Effector memory CD8-positive, alpha-beta T cell (primary cell): ENCODE measurements around the gene MAP2K5.

Source experiments
- ATAC-seq: fragments of 150-1000 bp; cut with Tn5 transposase; replicated peaks from 2 replicates; pipeline ENCODE4 v1.10.0; 2021; ENCODE audit warnings: mild to moderate bottlenecking, moderate library complexity
- DNase-seq, 3 experiments: peaks; one replicate each; pipeline ENCODE4 v3.0.0; 2021
- H3K27ac Mint-ChIP-seq, 2 donors: one replicate each; pipeline ENCODE4 v1.8.0; 2022; ENCODE audit warnings: mild to moderate bottlenecking in 2 of 2, mixed read lengths in 2 of 2, moderate library complexity in 2 of 2
- H3K27me3 Mint-ChIP-seq, 2 donors: one replicate each; pipeline ENCODE4 v1.8.0; 2022; ENCODE audit warnings: mixed read lengths in 2 of 2
- H3K36me3 Mint-ChIP-seq: one replicate; pipeline ENCODE4 v1.8.0; 2022; ENCODE audit warnings: mild to moderate bottlenecking, moderate library complexity, mixed read lengths; ENCODE audit not compliant: insufficient read depth
- H3K4me1 Mint-ChIP-seq, 2 donors: one replicate each; pipeline ENCODE4 v1.8.0; 2022; ENCODE audit warnings: low read depth in 2 of 2, mixed read lengths in 2 of 2
- H3K4me3 Mint-ChIP-seq, 2 donors: one replicate each; pipeline ENCODE4 v1.8.0; 2022; ENCODE audit warnings: mild to moderate bottlenecking in 2 of 2, mixed read lengths in 2 of 2, moderate library complexity in 2 of 2
- H3K9me3 Mint-ChIP-seq, 2 donors: one replicate each; pipeline ENCODE4 v1.8.0; 2022; ENCODE audit warnings: mixed read lengths in 2 of 2

MAP2K5 gene

GRCh38 chr15:67781061-67781460, 238.6 kb downstream of the MAP2K5 start:
- Mint-ChIP-seq H3K4me1 (peaks cover 5 to 29% of the 10 kb centered on the region in 2 donors), H3K27me3 (no peaks in the 10 kb centered on the region), H3K36me3 (peaks cover 4% of the 10 kb centered on the region), H3K4me3 (no peak overlapping the region), H3K9me3 (no peaks in the 10 kb centered on the region), H3K27ac (no peak overlapping the region)
- DNase-seq (no peak), ATAC-seq (no peak)

GRCh38 chr15:67781907-67782690, 239.6 kb downstream of the MAP2K5 start:
- Mint-ChIP-seq H3K27me3 (no peaks in the 10 kb centered on the region), H3K36me3 (peaks cover 8% of the 10 kb centered on the region), H3K27ac (peak overlapping the region in 1 of 2 donors; percentile 67), H3K4me3 (no peak overlapping the region), H3K4me1 (peaks cover 8 to 31% of the 10 kb centered on the region in 2 donors), H3K9me3 (no peaks in the 10 kb centered on the region)
- DNase-seq (no peak), ATAC-seq (no peak)

- DNase-seq (no peak), ATAC-seq (no peak)
- H3K9me3 Mint-ChIP-seq: no peaks in the 10 kb centered on the region
- no peak overlapping the region for H3K4me3 Mint-ChIP-seq
- H3K27me3 Mint-ChIP-seq: no peaks in the 10 kb centered on the region
- peak overlapping the region in 1 of 2 donors; percentile 71 for H3K27ac Mint-ChIP-seq
- H3K36me3 Mint-ChIP-seq: peaks cover 8% of the 10 kb centered on the region
- peaks cover 8 to 31% of the 10 kb centered on the region in 2 donors for H3K4me1 Mint-ChIP-seq
These were observed 240.1 kb downstream of the MAP2K5 start for GRCh38 chr15:67782691-67782991.

GRCh38 chr15:67783303-67783702, 240.8 kb downstream of the MAP2K5 start:
- H3K27ac Mint-ChIP-seq: peak overlapping the region; percentile 71 to 86
- H3K36me3 Mint-ChIP-seq: peaks cover 8% of the 10 kb centered on the region
- H3K9me3 Mint-ChIP-seq: no peaks in the 10 kb centered on the region
- peak overlapping the region in 1 of 2 donors; percentile 50 for H3K4me3 Mint-ChIP-seq
- peak; percentile 86 for ATAC-seq
- peak in 1 of 3 experiments; percentile 52 for DNase-seq
- H3K4me1 Mint-ChIP-seq: peaks cover 8 to 31% of the 10 kb centered on the region in 2 donors
- H3K27me3 Mint-ChIP-seq: no peaks in the 10 kb centered on the region

GRCh38 chr15:67784090-67784781, 241.7 kb downstream of the MAP2K5 start:
- H3K9me3 Mint-ChIP-seq: no peaks in the 10 kb centered on the region
- ATAC-seq (peak; percentile 56), DNase-seq (peak in 1 of 3 experiments; percentile 7)
- peaks cover 8% of the 10 kb centered on the region for H3K36me3 Mint-ChIP-seq
- no peaks in the 10 kb centered on the region for H3K27me3 Mint-ChIP-seq
- H3K27ac Mint-ChIP-seq: peak overlapping the region in 1 of 2 donors; percentile 61
- H3K4me3 Mint-ChIP-seq: peak overlapping the region in 1 of 2 donors; percentile 55
- peaks cover 8 to 31% of the 10 kb centered on the region in 2 donors for H3K4me1 Mint-ChIP-seq

GRCh38 chr15:67784856-67785430, 242.4 kb downstream of the MAP2K5 start:
- no peak for DNase-seq
- H3K4me1 Mint-ChIP-seq: peaks cover 8 to 31% of the 10 kb centered on the region in 2 donors
- no peaks in the 10 kb centered on the region for H3K9me3 Mint-ChIP-seq
- ATAC-seq: no peak
- peak overlapping the region in 1 of 2 donors; percentile 55 for H3K4me3 Mint-ChIP-seq
- no peaks in the 10 kb centered on the region for H3K27me3 Mint-ChIP-seq
- H3K27ac Mint-ChIP-seq: peak overlapping the region in 1 of 2 donors; percentile 39
- H3K36me3 Mint-ChIP-seq: peaks cover 8% of the 10 kb centered on the region

- H3K27ac Mint-ChIP-seq: peak overlapping the region in 1 of 2 donors; percentile 39
- H3K4me3 Mint-ChIP-seq: no peak overlapping the region
- H3K27me3 Mint-ChIP-seq: no peaks in the 10 kb centered on the region
- DNase-seq: no peak
- no peaks in the 10 kb centered on the region for H3K9me3 Mint-ChIP-seq
- H3K36me3 Mint-ChIP-seq: peaks cover 8% of the 10 kb centered on the region
- H3K4me1 Mint-ChIP-seq: peaks cover 9 to 31% of the 10 kb centered on the region in 2 donors
- no peak for ATAC-seq
These were observed 242.9 kb downstream of the MAP2K5 start for GRCh38 chr15:67785431-67785830.

- DNase-seq (no peak), ATAC-seq (no peak)
- Mint-ChIP-seq H3K4me3 (no peak overlapping the region), H3K36me3 (peaks cover 8% of the 10 kb centered on the region), H3K9me3 (no peaks in the 10 kb centered on the region), H3K4me1 (peaks cover 9 to 31% of the 10 kb centered on the region in 2 donors), H3K27ac (no peak overlapping the region), H3K27me3 (no peaks in the 10 kb centered on the region)
These were observed 244.1 kb downstream of the MAP2K5 start for GRCh38 chr15:67786646-67787045.

GRCh38 chr15:67788986-67789385, 246.5 kb downstream of the MAP2K5 start:
- no peak overlapping the region for H3K27ac Mint-ChIP-seq
- peaks cover 11% of the 10 kb centered on the region for H3K36me3 Mint-ChIP-seq
- DNase-seq: no peak
- no peak for ATAC-seq
- H3K4me3 Mint-ChIP-seq: no peak overlapping the region
- H3K4me1 Mint-ChIP-seq: peaks cover 7 to 22% of the 10 kb centered on the region in 2 donors
- H3K9me3 Mint-ChIP-seq: no peaks in the 10 kb centered on the region
- H3K27me3 Mint-ChIP-seq: no peaks in the 10 kb centered on the region

- ATAC-seq (no peak), DNase-seq (no peak)
- Mint-ChIP-seq H3K4me3 (no peak overlapping the region), H3K27ac (no peak overlapping the region), H3K36me3 (peaks cover 8% of the 10 kb centered on the region), H3K27me3 (no peaks in the 10 kb centered on the region), H3K9me3 (no peaks in the 10 kb centered on the region), H3K4me1 (peaks cover 4 to 7% of the 10 kb centered on the region in 2 donors)
These were observed 248.3 kb downstream of the MAP2K5 start for GRCh38 chr15:67790610-67791319.

GRCh38 chr15:67792250-67792942, 249.9 kb downstream of the MAP2K5 start:
- Mint-ChIP-seq H3K36me3 (peaks cover 4% of the 10 kb centered on the region), H3K27me3 (no peaks in the 10 kb centered on the region), H3K27ac (no peak overlapping the region), H3K4me1 (peaks cover 0 to 4% of the 10 kb centered on the region in 2 donors), H3K4me3 (no peak overlapping the region), H3K9me3 (no peaks in the 10 kb centered on the region)
- ATAC-seq (no peak), DNase-seq (no peak)

- Mint-ChIP-seq H3K4me1 (peaks cover 0 to 4% of the 10 kb centered on the region in 2 donors), H3K27ac (no peak overlapping the region), H3K4me3 (no peak overlapping the region), H3K9me3 (no peaks in the 10 kb centered on the region), H3K36me3 (peaks cover 8% of the 10 kb centered on the region), H3K27me3 (no peaks in the 10 kb centered on the region)
- no peak for ATAC-seq
- DNase-seq: no peak
These were observed 252.5 kb downstream of the MAP2K5 start for GRCh38 chr15:67794832-67795574.
